HCEC 1CT (cell line): ENCODE data around the gene NTM.

Experiments
- DNase-seq: peaks from one replicate; pipeline ENCODE4 v3.0.0-alpha.2; 2017

NTM gene

GRCh38 chr11:132137289-132137980 is 767.0 kb downstream of the NTM start:
- DNase-seq: no peak

GRCh38 chr11:132137981-132138313 is 767.5 kb downstream of the NTM start:
- DNase-seq: no peak

GRCh38 chr11:132139181-132139580 is 768.8 kb downstream of the NTM start:
- DNase-seq: no peak

GRCh38 chr11:132140056-132140455 is 769.6 kb downstream of the NTM start:
- no peak for DNase-seq

GRCh38 chr11:132142121-132142520 is 771.7 kb downstream of the NTM start:
- no peak for DNase-seq

- no peak for DNase-seq
Measured at GRCh38 chr11:132142554-132142953, 772.1 kb downstream of the NTM start.

- DNase-seq: no peak
Measured at GRCh38 chr11:132147464-132147863, 777.0 kb downstream of the NTM start.

- DNase-seq: no peak
Measured at GRCh38 chr11:132154781-132155180, 784.4 kb downstream of the NTM start.

- peak; percentile 35 for DNase-seq
Measured at GRCh38 chr11:132158091-132158490, 787.7 kb downstream of the NTM start.

- DNase-seq: no peak
Measured at GRCh38 chr11:132158696-132159095, 788.3 kb downstream of the NTM start.

- DNase-seq: no peak
Measured at GRCh38 chr11:132161403-132162078, 791.1 kb downstream of the NTM start.

GRCh38 chr11:132168344-132168981 is 798.0 kb downstream of the NTM start:
- no peak for DNase-seq

GRCh38 chr11:132171031-132171430 is 800.6 kb downstream of the NTM start:
- DNase-seq: no peak

GRCh38 chr11:132174362-132175255 is 804.2 kb downstream of the NTM start:
- DNase-seq: no peak

GRCh38 chr11:132177106-132177505 is 806.7 kb downstream of the NTM start:
- DNase-seq: peak; percentile 15

GRCh38 chr11:132184079-132184478 is 813.7 kb downstream of the NTM start:
- no peak for DNase-seq

- no peak for DNase-seq
Measured at GRCh38 chr11:132185726-132186592, 815.5 kb downstream of the NTM start.

- DNase-seq: no peak
Measured at GRCh38 chr11:132186699-132187098, 816.3 kb downstream of the NTM start.

- no peak for DNase-seq
Measured at GRCh38 chr11:132187386-132187785, 817.0 kb downstream of the NTM start.

- no peak for DNase-seq
Measured at GRCh38 chr11:132187814-132188213, 817.4 kb downstream of the NTM start.

GRCh38 chr11:132196928-132197327 is 826.5 kb downstream of the NTM start:
- no peak for DNase-seq

- DNase-seq: no peak
Measured at GRCh38 chr11:132200353-132200936, 830.0 kb downstream of the NTM start.
